Nephron progenitor cell (in vitro differentiated cells): Measurements from ENCODE around the gene KMO.

Source experiments
- DNase-seq: peaks from one replicate; pipeline ENCODE4 v3.0.0; 2021
- H3K27ac Mint-ChIP-seq: 2 replicates; pipeline ENCODE4 v1.8.0; 2021; ENCODE audit warnings: mild to moderate bottlenecking, moderate library complexity, mixed read lengths
- H3K27me3 Mint-ChIP-seq: 2 replicates; pipeline ENCODE4 v1.8.0; 2021; ENCODE audit warnings: mild to moderate bottlenecking, low read depth, mixed read lengths; ENCODE audit not compliant: poor library complexity
- H3K36me3 Mint-ChIP-seq: 2 replicates; pipeline ENCODE4 v1.8.0; 2021; ENCODE audit warnings: low read depth, mixed read lengths
- H3K4me1 Mint-ChIP-seq: 2 replicates; pipeline ENCODE4 v1.8.0; 2021; ENCODE audit warnings: mixed read lengths
- H3K4me3 Mint-ChIP-seq: 2 replicates; pipeline ENCODE4 v1.8.0; 2021; ENCODE audit warnings: mild to moderate bottlenecking, moderate library complexity, mixed read lengths
- H3K9me3 Mint-ChIP-seq: 2 replicates; pipeline ENCODE4 v1.8.0; 2021; ENCODE audit warnings: mild to moderate bottlenecking, moderate library complexity, mixed read lengths
- CTCF ChIP-seq: fragments of 200-600 bp; sonication (generic); IDR thresholded peaks from 2 replicates; pipeline ENCODE4 v1.5.0; 2021; ENCODE audit warnings: antibody characterized with exemption

The KMO gene

GRCh38 chr1:241574154-241574553, 42.0 kb downstream of the KMO start:
- TF ChIP-seq CTCF: no peak
- H3K4me1 Mint-ChIP-seq: no peaks in the 10 kb centered on the region
- H3K9me3 Mint-ChIP-seq: peaks cover 34% of the 10 kb centered on the region

GRCh38 chr1:241579434-241579833, 47.3 kb downstream of the KMO start:
- Mint-ChIP-seq H3K36me3 (no peaks in the 10 kb centered on the region), H3K9me3 (peaks cover 30% of the 10 kb centered on the region), H3K4me1 (no peaks in the 10 kb centered on the region), H3K27ac (no peak overlapping the region), H3K27me3 (peaks cover 6% of the 10 kb centered on the region), H3K4me3 (no peak overlapping the region)
- no peak for TF ChIP-seq CTCF
- DNase-seq: no peak

More at GRCh38 chr1:241574154-241574553, 42.0 kb downstream of the KMO start:
- DNase-seq: no peak
- Mint-ChIP-seq H3K4me3 (no peak overlapping the region), H3K27ac (no peak overlapping the region), H3K36me3 (no peaks in the 10 kb centered on the region), H3K27me3 (peaks cover 15% of the 10 kb centered on the region)

- Mint-ChIP-seq H3K36me3 (no peaks in the 10 kb centered on the region), H3K9me3 (peaks cover 8% of the 10 kb centered on the region), H3K4me3 (no peak overlapping the region), H3K4me1 (no peaks in the 10 kb centered on the region), H3K27me3 (no peaks in the 10 kb centered on the region), H3K27ac (no peak overlapping the region)
- TF ChIP-seq CTCF: no peak
- DNase-seq: no peak
Measured at GRCh38 chr1:241582921-241583321, 50.7 kb downstream of the KMO start.

GRCh38 chr1:241586905-241587512, 54.8 kb downstream of the KMO start:
- TF ChIP-seq CTCF: no peak
- no peak overlapping the region for H3K27ac Mint-ChIP-seq
- H3K27me3 Mint-ChIP-seq: no peaks in the 10 kb centered on the region
- no peak for DNase-seq
- H3K9me3 Mint-ChIP-seq: peaks cover 3% of the 10 kb centered on the region
- H3K36me3 Mint-ChIP-seq: no peaks in the 10 kb centered on the region
- no peak overlapping the region for H3K4me3 Mint-ChIP-seq
- peaks cover 7% of the 10 kb centered on the region for H3K4me1 Mint-ChIP-seq

GRCh38 chr1:241589521-241589920, 57.3 kb downstream of the KMO start:
- Mint-ChIP-seq H3K4me1 (peaks cover 7% of the 10 kb centered on the region), H3K27me3 (no peaks in the 10 kb centered on the region), H3K27ac (no peak overlapping the region), H3K4me3 (no peak overlapping the region), H3K9me3 (no peaks in the 10 kb centered on the region), H3K36me3 (peaks cover 4% of the 10 kb centered on the region)
- TF ChIP-seq CTCF: no peak
- DNase-seq: no peak

GRCh38 chr1:241590719-241591118, 58.5 kb downstream of the KMO start:
- peaks cover 13% of the 10 kb centered on the region for H3K36me3 Mint-ChIP-seq
- no peak for TF ChIP-seq CTCF
- peak overlapping the region; percentile 72 for H3K27ac Mint-ChIP-seq
- H3K4me3 Mint-ChIP-seq: no peak overlapping the region
- no peaks in the 10 kb centered on the region for H3K27me3 Mint-ChIP-seq
- no peaks in the 10 kb centered on the region for H3K9me3 Mint-ChIP-seq
- H3K4me1 Mint-ChIP-seq: peaks cover 7% of the 10 kb centered on the region
- no peak for DNase-seq
